WERI-Rb-1 (cell line): ENCODE data around the gene SLC35B4.

Experiments
- DNase-seq: peaks from one replicate; pipeline ENCODE4 v3.0.0-alpha.2; 2020
- H3K27ac ChIP-seq: fragments of 250-450 bp; sonication (Bioruptor Pico); 2 replicates; pipeline ENCODE4 v1.5.1; 2020; ENCODE audit warnings: mild to moderate bottlenecking, moderate library complexity
- H3K27me3 ChIP-seq: fragments of 250-450 bp; sonication (Bioruptor Pico); 2 replicates; pipeline ENCODE4 v1.5.1; 2021; ENCODE audit warnings: mild to moderate bottlenecking, low read depth, moderate library complexity; ENCODE audit not compliant: insufficient read depth, severe bottlenecking
- H3K36me3 ChIP-seq: fragments of 250-450 bp; sonication (Bioruptor Pico); 2 replicates; pipeline ENCODE4 v1.5.1; 2020; ENCODE audit warnings: mild to moderate bottlenecking, moderate library complexity
- H3K4me3 ChIP-seq: 2 replicates; pipeline ENCODE4 v1.5.1; 2011; ENCODE audit warnings: low read depth, mild to moderate bottlenecking, control low read depth, low read length
- H3K9me3 ChIP-seq: fragments of 250-450 bp; sonication (Bioruptor Pico); 2 replicates; pipeline ENCODE4 v1.5.1; 2021; ENCODE audit warnings: mild to moderate bottlenecking, moderate library complexity; ENCODE audit not compliant: severe bottlenecking
- CTCF ChIP-seq: IDR thresholded peaks from 2 replicates; pipeline ENCODE4 v1.5.1; 2011; ENCODE audit warnings: low read depth, mild to moderate bottlenecking, control low read depth, inconsistent platforms, low read length

The SLC35B4 gene

GRCh38 chr7:134339475-134339874 lies 22.7 kb upstream of the SLC35B4 start:
- H3K4me3 ChIP-seq = no peak overlapping the region
- TF ChIP-seq CTCF = no peak
- no peak for DNase-seq
- no peaks in the 10 kb centered on the region for H3K36me3 ChIP-seq
- H3K27me3 ChIP-seq = no peaks in the 10 kb centered on the region
- H3K9me3 ChIP-seq = no peaks in the 10 kb centered on the region
- H3K27ac ChIP-seq = no peak overlapping the region

DNA sequence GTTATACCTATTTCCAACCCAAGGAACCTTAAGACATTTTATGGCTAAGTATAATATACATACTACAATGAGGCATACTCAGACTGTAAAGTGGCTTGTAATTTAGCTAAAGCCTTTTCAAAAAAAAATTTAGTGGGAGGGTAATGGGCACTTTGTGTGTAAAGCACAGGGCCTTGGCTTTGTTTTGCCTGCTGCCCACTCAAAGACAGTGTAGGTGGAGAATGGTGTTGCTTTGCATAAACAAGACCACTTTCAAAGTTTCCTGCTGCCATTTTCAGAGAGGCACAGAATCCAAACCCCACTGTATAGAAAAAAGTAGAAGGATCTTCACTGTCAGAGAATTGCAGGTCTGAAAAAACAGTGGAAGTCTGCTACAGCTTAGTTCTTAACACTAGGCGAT lies 21.2 kb upstream of the SLC35B4 start:
- H3K36me3 ChIP-seq = no peaks in the 10 kb centered on the region

DNA sequence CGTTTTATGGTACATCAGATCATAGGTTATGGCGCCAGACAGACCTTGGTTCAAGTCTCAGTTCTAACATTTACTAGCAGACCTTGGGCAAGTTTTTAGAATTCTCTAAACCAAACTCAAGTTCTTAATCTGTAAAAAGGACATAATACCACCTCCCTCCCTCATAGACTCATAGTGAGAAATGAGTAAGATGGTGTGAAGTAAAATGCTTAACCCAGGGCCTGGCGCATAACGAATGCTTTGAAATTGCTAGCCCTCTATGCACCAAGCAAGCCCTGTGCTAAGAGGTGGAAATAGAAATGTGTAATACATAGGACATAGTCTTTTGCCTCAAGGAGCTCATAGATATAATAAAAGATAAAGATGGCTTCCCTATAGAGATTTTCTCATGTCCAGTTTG lies 17.7 kb upstream of the SLC35B4 start:
- TF ChIP-seq CTCF = no peak
- no peaks in the 10 kb centered on the region for H3K9me3 ChIP-seq
- no peak overlapping the region for H3K27ac ChIP-seq
- H3K36me3 ChIP-seq = no peaks in the 10 kb centered on the region
- no peak overlapping the region for H3K4me3 ChIP-seq
- no peaks in the 10 kb centered on the region for H3K27me3 ChIP-seq
- DNase-seq = no peak

More for the DNA sequence above, 21.2 kb upstream of the SLC35B4 start:
- Histone ChIP-seq H3K27ac (no peak overlapping the region), H3K4me3 (no peak overlapping the region), H3K9me3 (no peaks in the 10 kb centered on the region), H3K27me3 (no peaks in the 10 kb centered on the region)
- DNase-seq = no peak
- TF ChIP-seq CTCF = no peak

- TF ChIP-seq CTCF = no peak
- H3K27me3 ChIP-seq = no peaks in the 10 kb centered on the region
- no peak for DNase-seq
- no peak overlapping the region for H3K27ac ChIP-seq
- no peaks in the 10 kb centered on the region for H3K36me3 ChIP-seq
- no peak overlapping the region for H3K4me3 ChIP-seq
- H3K9me3 ChIP-seq = no peaks in the 10 kb centered on the region
These were observed 17.2 kb upstream of the SLC35B4 start for GRCh38 chr7:134333943-134334342.

DNA sequence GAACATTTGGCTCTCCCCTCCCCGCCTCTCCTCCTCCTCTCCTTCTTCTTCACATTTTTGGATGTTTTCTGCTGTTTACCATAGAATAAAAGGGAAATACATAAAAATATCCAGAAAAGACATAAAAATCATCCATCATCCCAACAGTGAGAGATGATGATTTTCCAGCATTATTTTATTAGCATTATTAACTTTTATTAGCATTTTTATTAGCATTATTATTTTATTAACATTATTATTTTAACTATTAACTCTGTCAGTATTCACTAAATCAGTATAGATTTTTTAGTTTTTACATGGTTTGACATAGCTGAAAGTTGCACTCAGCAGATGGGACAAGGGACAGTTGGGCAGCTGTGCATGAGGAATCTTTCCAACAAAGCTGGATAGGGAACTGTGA lies 16.2 kb upstream of the SLC35B4 start:
- Histone ChIP-seq H3K4me3 (no peak overlapping the region), H3K27ac (no peak overlapping the region), H3K27me3 (no peaks in the 10 kb centered on the region), H3K36me3 (no peaks in the 10 kb centered on the region), H3K9me3 (no peaks in the 10 kb centered on the region)
- DNase-seq = no peak
- no peak for TF ChIP-seq CTCF

DNA sequence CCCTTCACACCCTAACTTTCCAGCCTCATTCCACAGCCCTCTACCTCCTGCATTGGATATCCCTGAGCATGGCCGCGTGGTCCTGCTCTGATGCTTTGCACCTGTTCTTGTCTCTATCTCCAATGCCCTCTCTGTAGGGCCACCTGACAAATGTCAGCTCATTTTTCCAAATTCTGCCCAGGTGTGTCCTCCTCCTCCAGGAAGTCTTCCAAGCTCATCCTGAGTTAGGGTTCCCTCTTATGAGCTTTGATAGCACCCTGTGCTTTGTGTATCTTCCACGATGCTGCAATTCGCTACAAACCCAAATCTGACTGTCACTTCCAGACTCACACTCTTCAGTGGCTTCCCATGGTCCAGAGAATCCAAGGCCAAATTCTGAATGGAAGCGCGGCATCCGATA lies 14.7 kb upstream of the SLC35B4 start:
- Histone ChIP-seq H3K27me3 (no peaks in the 10 kb centered on the region), H3K27ac (no peak overlapping the region), H3K4me3 (no peak overlapping the region), H3K36me3 (no peaks in the 10 kb centered on the region), H3K9me3 (no peaks in the 10 kb centered on the region)
- TF ChIP-seq CTCF = no peak
- no peak for DNase-seq
